SH-SY5Y (cell line): ENCODE measurements around the gene CALD1.

Experiments used
- GATA2 ChIP-seq: IDR thresholded peaks from 2 replicates; pipeline ENCODE4 v1.6.1; 2011; ENCODE audit warnings: mild to moderate bottlenecking, low read depth, low read length
- GATA3 ChIP-seq: IDR thresholded peaks from 2 replicates; pipeline ENCODE4 v1.6.1; 2011; ENCODE audit warnings: low read depth, mild to moderate bottlenecking, low read length, moderate library complexity

DNA sequence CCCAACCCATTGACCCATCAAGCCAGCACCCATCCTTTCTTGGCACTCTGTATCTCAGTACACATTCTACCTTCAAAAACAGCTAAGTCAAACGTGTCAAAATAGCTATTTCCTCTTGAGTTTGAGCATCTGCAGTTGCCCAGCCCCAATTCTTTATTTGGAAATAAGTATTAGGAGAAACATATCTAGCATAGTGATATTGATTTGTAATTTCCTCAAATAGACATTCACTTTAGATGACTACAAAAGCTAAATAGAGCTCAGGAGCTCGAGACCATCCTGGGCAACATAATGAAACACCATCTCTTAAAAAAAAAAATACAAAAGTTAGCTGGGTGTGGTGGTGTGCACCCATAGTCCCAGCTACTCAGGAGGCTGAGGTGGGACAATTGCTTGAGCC lies 147.6 kb downstream of the CALD1 start:
- TF ChIP-seq GATA2 (no peak), GATA3 (no peak)
